DND-41 (cell line): ENCODE data around the gene BACH2.

ENCODE experiments used
- ATAC-seq: fragments of 200-7000 bp; cut with Tn5 transposase; 3 replicates; pipeline ENCODE4 v1.9.1; 2021; ENCODE audit warnings: low read depth; ENCODE audit not compliant: insufficient read depth
- DNase-seq: peaks from one replicate; pipeline ENCODE4 v3.0.0-alpha.2; 2020
- H2AFZ ChIP-seq: 2 replicates; pipeline ENCODE4 v1.6.0; 2012; ENCODE audit warnings: low read depth, low read length
- H3K27ac ChIP-seq: 2 replicates; pipeline ENCODE4 v1.5.1; 2012; ENCODE audit warnings: low read length, inconsistent platforms
- H3K27me3 ChIP-seq: fragments of 200-600 bp; sonication (generic); 2 replicates; pipeline ENCODE4 v1.6.0; 2012; ENCODE audit warnings: low read length, mild to moderate bottlenecking, inconsistent platforms; ENCODE audit not compliant: insufficient read depth, poor library complexity
- H3K36me3 ChIP-seq: 2 replicates; pipeline ENCODE4 v1.5.1; 2012; ENCODE audit warnings: low read length, inconsistent platforms; ENCODE audit not compliant: insufficient read depth
- H3K4me1 ChIP-seq: 2 replicates; pipeline ENCODE4 v1.5.1; 2012; ENCODE audit warnings: mild to moderate bottlenecking, low read length; ENCODE audit not compliant: insufficient read depth
- H3K4me2 ChIP-seq: 2 replicates; pipeline ENCODE4 v1.6.0; 2012; ENCODE audit warnings: mild to moderate bottlenecking, moderate library complexity, low read length, inconsistent platforms; ENCODE audit not compliant: insufficient read depth
- H3K4me3 ChIP-seq, 2 experiments: fragments of 200-600 bp in 1 of 2; shearing (Covaris generic) in 1 of 2; 2 replicates each; pipeline ENCODE4 v1.5.1; 2012 to 2016; ENCODE audit warnings: inconsistent platforms in 2 of 2, low read length in 2 of 2, mild to moderate bottlenecking in 2 of 2, low read depth in 1 of 2, moderate library complexity in 1 of 2
- H3K79me2 ChIP-seq: 2 replicates; pipeline ENCODE4 v1.6.0; 2012; ENCODE audit warnings: low read length, inconsistent platforms; ENCODE audit not compliant: insufficient read depth
- H3K9ac ChIP-seq: 2 replicates; pipeline ENCODE4 v1.6.0; 2012; ENCODE audit warnings: low read depth, mild to moderate bottlenecking, inconsistent platforms, low read length, moderate library complexity
- H3K9me3 ChIP-seq: 2 replicates; pipeline ENCODE4 v1.5.1; 2012; ENCODE audit warnings: low read length, moderate library complexity, mild to moderate bottlenecking, inconsistent platforms; ENCODE audit not compliant: insufficient read depth, severe bottlenecking
- H4K20me1 ChIP-seq: 2 replicates; pipeline ENCODE4 v1.6.0; 2012; ENCODE audit warnings: low read length; ENCODE audit not compliant: insufficient read depth
- CTCF ChIP-seq: IDR thresholded peaks from 2 replicates; pipeline ENCODE4 v1.5.1; 2012; ENCODE audit warnings: borderline replicate concordance, low read length, moderate library complexity, mild to moderate bottlenecking; ENCODE audit not compliant: poor library complexity, severe bottlenecking; ENCODE audit errors: extremely low read depth
- EZH2 ChIP-seq: IDR thresholded peaks from 3 replicates; pipeline ENCODE4 v1.6.1; 2012; ENCODE audit warnings: borderline replicate concordance, low read depth, mild to moderate bottlenecking, moderate library complexity, low read length, inconsistent platforms; ENCODE audit not compliant: severe bottlenecking

BACH2 gene

GRCh38 chr6:90241229-90241880 is 55.3 kb downstream of the BACH2 start:
- Histone ChIP-seq H3K36me3 (no peaks in the 10 kb centered on the region), H3K4me1 (peaks cover 14% of the 10 kb centered on the region), H3K79me2 (no peaks in the 10 kb centered on the region), H3K4me2 (no peak overlapping the region), H3K27ac (no peak overlapping the region), H4K20me1 (no peaks in the 10 kb centered on the region), H3K4me3 (no peak overlapping the region), H3K27me3 (no peaks in the 10 kb centered on the region), H2AFZ (no peak overlapping the region), H3K9me3 (no peaks in the 10 kb centered on the region), H3K9ac (no peak overlapping the region)
- peak; percentile 20 for DNase-seq
- TF ChIP-seq CTCF (peak; percentile 14), EZH2 (no peak)
- peak; percentile 65 for ATAC-seq

- Histone ChIP-seq H2AFZ (no peak overlapping the region), H3K9ac (no peak overlapping the region), H3K79me2 (no peaks in the 10 kb centered on the region), H3K27ac (no peak overlapping the region), H3K4me3 (no peak overlapping the region), H3K9me3 (no peaks in the 10 kb centered on the region), H4K20me1 (no peaks in the 10 kb centered on the region; the same call in 1 of the 2 replicates), H3K36me3 (no peaks in the 10 kb centered on the region), H3K27me3 (no peaks in the 10 kb centered on the region), H3K4me1 (peaks cover 31% of the 10 kb centered on the region), H3K4me2 (no peak overlapping the region)
- no peak for DNase-seq
- TF ChIP-seq EZH2 (no peak), CTCF (no peak)
- ATAC-seq = no peak
Observed at GRCh38 chr6:90238496-90239266, 58.0 kb downstream of the BACH2 start.

- no peak for ATAC-seq
- Histone ChIP-seq H3K4me2 (no peak overlapping the region), H3K36me3 (no peaks in the 10 kb centered on the region), H3K27ac (no peak overlapping the region), H3K4me1 (peaks cover 41% of the 10 kb centered on the region), H3K4me3 (no peak overlapping the region), H3K79me2 (no peaks in the 10 kb centered on the region), H2AFZ (no peak overlapping the region), H3K9ac (no peak overlapping the region), H4K20me1 (no peaks in the 10 kb centered on the region; the same call in 1 of the 2 replicates), H3K27me3 (no peaks in the 10 kb centered on the region), H3K9me3 (no peaks in the 10 kb centered on the region)
- no peak for DNase-seq
- no peak for TF ChIP-seq CTCF
Observed at GRCh38 chr6:90237350-90237990, 59.2 kb downstream of the BACH2 start.
